SW 1271 (cell line): ENCODE results near the gene LSMEM2.
A peak's percentile ranks its signal among the peaks of the same experiment; 100 is the strongest.
"Not testable (repeated sequence)": the region's sequence is repeated elsewhere in the genome, so short reads cannot be mapped to it uniquely, and the experiment has no call there.

Experiments
- DNase-seq, 2 experiments: peaks; one replicate each; lab custom pipeline; 2025; lab: John Stamatoyannopoulos, UW

The LSMEM2 gene

DNA sequence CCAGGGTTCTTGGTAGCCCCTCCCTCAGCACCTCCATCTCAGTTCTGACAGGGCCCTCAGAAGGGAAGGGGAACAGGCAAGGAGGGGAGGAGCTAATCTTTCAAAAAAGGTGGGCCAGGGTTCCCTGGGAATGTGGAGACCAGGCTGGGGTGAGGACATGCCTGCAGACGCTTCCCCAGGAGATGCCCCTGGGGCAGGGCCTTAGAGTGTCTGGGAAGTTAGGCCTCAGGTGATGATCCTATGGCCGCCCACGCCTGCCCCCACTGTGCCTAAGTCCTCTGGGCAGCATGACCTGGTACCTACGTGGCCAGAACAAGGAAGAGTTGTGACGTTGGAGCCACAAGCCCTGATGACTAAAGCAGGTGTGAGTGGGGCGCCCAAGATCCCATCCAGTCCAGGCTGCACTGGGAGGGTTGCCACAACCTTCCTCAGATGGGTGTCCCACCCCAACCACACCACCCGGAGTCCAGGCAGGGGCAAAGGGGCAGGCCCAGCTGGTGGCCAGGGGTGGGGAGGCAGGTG lies 13.9 kb upstream of the LSMEM2 start:
- no peak for DNase-seq

DNA sequence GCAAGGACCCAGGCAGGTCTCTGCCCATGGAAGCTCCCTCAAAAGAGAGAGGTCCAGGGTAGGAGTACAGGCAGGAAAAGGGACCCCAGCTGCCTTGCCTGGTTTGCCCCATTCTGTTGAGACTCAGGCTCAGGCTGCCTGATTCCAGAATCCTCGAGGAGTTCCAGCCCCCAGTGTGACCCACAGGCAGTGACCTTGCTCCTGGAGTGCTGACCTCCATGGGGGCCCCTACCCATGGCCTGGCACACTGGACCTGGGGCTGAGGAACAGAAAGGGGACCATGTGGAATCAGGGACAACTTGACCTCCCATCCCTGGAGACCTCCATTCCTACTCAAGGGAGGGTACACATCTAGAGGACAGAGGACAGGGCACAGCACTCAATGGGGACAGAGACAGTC lies 13.3 kb upstream of the LSMEM2 start:
- DNase-seq: no peak

DNA sequence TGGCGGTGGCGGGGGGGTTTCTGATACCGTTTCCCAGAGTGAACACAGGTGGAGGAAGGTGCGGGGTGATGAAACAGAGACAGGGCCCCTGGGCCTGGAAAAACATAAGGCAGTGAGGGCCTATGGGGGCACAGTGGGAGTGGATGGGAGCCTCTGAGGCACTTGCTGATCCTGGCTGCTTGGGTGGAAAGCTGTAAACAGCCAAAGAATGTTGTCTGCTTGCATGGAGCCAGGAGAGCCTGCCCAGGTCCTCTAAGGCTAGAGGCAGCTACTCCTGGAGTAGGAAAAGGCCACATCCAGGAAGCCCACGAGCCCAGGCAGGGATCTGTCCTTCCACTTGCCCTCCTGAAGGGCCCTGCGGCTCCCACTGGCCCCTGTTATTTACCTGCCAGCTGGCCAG lies 12.9 kb upstream of the LSMEM2 start:
- no peak for DNase-seq

- no peak for DNase-seq
Observed at GRCh38 chr3:50266836-50267235, 12.1 kb upstream of the LSMEM2 start.

GRCh38 chr3:50267280-50267913 lies 11.5 kb upstream of the LSMEM2 start:
- no peak for DNase-seq

- DNase-seq: no peak
Observed at GRCh38 chr3:50268276-50268675, 10.6 kb upstream of the LSMEM2 start.

DNA sequence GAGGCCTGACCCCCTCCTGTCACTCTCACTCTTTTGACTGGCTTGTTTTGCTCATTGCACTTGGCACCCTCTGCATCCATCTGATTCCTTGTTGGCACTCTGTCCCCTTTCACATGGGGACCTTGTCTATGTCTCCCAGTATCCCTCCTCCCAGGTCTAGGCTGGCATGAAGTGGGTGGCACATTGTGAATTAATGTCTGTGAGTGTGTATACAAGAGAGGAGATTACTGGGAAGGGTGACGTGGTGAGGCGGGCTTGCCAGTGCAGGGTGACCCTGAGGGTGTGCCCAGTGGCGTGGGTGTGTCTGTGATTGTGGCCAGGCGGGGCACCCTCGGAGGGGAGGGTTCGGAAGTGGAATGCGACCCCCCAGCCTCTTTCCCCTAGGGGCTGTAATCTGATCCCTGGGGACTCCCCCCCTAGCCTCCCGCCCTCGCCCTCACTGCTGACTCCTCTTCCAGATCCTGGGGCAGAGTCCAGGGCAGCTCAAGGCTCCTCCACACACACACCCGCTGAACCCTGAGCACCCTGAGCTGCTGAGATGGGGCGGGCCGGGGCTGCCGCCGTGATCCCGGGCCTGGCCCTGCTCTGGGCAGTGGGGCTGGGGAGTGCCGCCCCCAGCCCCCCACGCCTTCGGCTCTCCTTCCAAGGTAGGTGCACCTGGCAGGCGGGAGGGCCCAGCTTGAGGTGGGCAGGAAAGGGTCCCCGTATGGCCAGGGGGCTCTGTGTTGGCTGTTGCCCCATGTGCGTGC lies 10.0 kb upstream of the LSMEM2 start, which contains the start of gene SEMA3B:
Gene SEMA3B, plus strand, starts transcription at position 445 of the 749 bp plus-strand sequence. Its CDS starts 94 bp downstream, at position 539.
- no peak for DNase-seq

DNA sequence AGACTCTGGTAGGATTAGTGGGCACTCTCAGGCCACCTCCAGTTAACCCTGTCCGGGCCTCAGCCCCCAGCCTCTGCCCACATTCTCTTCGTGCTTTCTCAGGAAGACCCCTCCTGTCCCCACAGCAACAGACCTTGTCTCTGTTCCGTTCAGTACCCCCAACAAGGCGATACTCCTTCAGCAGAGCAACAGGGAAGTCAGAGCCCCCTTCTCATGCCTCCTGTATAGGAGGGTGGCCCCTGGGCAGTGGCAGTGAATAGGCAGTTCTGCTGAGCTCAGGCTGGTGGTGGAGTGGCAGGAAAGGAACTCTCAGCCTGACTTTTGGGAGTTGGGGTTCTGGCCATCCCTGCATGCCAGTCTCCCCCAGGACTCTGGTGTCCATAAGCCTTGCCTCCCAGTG lies 9.4 kb upstream of the LSMEM2 start:
- no peak for DNase-seq

- DNase-seq: no peak
Observed at GRCh38 chr3:50269977-50270413, 8.9 kb upstream of the LSMEM2 start.

DNA sequence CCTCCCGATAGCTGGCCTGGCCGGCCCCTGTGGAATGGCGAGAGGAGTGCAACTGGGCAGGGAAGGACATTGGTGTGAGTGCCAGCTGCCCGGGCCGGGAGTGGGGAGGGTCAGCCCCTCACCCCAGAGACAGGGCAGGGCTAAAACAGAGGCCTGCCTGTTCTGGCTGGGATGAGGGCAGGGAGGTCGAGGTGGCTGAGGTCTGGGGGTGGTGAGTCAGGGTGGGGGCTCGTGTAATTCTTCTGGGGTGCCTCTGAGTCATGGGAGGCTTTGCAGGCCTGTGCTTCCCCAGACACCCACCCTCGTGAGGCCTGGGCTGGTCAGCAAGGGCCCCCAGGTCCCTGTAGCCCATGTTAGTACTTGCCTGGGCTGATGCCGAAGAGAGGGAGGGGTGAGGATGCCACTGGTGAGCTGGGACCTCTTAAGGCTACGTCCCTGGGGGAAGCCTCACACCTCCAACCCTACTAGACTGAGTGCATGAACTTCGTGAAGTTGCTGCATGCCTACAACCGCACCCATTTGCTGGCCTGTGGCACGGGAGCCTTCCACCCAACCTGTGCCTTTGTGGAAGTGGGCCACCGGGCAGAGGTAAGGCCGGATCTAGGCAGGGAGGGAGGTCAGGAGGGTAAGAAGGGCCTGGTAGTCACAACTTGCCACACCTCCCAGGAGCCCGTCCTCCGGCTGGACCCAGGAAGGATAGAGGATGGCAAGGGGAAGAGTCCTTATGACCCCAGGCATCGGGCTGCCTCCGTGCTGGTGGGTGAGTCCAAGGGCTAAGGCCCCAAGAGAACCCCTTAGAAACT lies 8.3 kb upstream of the LSMEM2 start:
- DNase-seq: no peak

DNA sequence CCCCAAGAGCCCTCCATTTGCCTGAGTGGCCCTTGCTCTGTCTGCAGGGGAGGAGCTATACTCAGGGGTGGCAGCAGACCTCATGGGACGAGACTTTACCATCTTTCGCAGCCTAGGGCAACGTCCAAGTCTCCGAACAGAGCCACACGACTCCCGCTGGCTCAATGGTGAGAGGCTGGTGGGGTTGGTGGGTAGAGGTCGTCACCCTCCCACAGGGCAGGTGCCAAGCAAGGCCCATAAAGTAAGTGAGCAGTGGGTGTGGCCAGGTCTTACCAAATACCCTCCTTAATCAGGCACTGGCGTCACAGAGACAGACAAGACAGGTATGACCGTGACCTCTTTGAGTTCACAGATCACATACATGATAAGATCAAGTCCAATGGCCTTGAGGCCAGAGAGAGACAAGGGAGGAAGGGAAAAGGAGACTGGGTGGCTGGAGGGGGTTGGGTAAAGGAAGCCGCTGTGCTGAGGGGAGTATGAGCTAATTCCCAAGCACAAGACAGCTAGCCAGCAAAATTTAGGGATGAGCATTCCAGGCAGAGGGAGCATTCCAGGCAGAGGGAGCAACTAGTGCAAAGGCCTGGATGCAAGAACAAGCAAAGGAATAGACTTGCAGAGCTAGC lies 7.5 kb upstream of the LSMEM2 start:
- DNase-seq: no peak

DNA sequence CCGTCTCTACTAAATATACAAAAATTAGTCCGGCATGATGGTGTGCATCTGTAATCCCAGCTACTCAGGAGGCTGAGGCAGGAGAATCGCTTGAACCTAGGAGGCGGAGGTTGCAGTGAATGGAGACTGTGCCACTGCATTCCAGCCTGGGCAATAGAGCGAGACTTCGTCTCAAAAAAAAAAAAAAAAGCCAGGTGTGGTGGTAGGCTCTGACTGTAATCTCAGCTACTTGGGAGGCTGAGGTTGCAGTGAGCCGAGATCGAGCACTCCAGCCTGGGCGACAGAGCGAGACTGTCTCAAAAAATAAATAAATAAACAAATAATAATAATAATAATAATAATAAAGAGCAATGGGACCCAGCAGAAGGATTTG lies 6.4 kb upstream of the LSMEM2 start:
- DNase-seq: not testable (repeated sequence)

DNA sequence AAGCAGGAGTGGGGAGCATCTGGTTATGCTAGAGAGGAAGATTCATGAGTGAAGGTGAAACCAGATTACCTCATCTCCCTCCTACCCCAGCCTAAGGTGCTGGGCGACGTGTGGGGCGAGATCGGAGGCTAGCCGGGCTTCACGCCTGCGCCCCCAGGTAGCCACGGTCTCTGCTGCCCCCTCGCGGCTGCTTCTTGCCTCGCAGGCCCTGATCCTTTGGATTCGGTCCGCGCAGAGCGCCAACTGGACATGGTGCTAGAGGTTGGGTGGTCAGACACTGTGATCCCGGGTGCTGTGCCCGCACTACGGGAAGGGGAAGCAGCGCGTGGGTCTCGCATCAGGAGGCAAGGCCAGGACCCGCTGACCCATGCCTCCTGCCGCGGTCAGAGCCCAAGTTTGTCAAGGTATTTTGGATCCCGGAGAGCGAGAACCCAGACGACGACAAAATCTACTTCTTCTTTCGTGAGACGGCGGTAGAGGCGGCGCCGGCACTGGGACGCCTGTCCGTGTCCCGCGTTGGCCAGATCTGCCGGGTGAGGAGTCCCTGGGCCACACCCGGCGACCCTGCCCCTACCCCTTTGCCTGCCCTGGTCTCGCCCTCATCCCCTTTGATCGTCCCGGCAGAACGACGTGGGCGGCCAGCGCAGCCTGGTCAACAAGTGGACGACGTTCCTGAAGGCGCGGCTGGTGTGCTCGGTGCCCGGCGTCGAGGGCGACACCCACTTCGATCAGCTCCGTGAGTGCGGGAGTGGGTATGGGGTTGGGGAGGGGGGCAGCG lies 5.8 kb upstream of the LSMEM2 start:
- peak in 1 of 2 experiments; percentile 43 for DNase-seq

DNA sequence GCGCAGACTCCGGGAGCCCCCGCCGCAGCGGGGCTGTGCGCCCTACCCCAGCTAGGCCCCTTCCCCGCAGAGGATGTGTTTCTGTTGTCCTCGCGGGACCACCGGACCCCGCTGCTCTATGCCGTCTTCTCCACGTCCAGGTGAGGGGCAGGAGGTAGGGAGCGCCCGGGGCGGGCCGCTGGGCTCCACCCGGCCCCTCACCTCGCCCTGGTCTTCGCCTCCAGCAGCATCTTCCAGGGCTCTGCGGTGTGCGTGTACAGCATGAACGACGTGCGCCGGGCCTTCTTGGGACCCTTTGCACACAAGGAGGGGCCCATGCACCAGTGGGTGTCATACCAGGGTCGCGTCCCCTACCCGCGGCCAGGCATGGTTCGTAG lies 5.2 kb upstream of the LSMEM2 start:
- DNase-seq: no peak

DNA sequence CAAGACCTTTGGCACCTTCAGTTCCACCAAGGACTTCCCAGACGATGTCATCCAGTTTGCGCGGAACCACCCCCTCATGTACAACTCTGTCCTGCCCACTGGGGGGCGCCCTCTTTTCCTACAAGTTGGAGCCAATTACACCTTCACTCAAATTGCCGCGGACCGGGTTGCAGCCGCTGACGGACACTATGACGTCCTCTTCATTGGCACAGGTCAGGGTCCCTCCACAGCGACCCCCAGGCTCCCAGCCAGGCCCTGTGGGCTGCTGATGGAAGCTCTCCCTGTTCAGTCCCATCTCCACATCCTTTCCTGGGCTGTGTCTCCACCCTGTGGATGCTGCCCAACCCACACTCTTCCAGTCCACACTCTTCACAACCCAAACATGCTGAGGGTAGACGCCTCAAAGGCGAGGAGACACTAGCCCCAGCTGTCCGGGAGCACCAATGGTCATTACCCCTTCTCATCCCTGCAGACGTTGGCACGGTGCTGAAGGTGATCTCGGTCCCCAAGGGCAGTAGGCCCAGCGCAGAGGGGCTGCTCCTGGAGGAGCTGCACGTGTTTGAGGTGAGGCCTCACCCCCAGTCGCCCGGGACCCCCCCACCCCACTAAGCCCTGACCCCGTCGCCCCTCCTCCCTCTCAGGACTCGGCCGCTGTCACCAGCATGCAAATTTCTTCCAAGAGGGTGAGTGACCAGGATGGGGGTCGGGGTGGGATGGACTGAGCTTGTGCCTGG lies 4.3 kb upstream of the LSMEM2 start:
- DNase-seq: peak; percentile 27 to 56

- DNase-seq: no peak
Observed at GRCh38 chr3:50275141-50275995, 3.5 kb upstream of the LSMEM2 start.

DNA sequence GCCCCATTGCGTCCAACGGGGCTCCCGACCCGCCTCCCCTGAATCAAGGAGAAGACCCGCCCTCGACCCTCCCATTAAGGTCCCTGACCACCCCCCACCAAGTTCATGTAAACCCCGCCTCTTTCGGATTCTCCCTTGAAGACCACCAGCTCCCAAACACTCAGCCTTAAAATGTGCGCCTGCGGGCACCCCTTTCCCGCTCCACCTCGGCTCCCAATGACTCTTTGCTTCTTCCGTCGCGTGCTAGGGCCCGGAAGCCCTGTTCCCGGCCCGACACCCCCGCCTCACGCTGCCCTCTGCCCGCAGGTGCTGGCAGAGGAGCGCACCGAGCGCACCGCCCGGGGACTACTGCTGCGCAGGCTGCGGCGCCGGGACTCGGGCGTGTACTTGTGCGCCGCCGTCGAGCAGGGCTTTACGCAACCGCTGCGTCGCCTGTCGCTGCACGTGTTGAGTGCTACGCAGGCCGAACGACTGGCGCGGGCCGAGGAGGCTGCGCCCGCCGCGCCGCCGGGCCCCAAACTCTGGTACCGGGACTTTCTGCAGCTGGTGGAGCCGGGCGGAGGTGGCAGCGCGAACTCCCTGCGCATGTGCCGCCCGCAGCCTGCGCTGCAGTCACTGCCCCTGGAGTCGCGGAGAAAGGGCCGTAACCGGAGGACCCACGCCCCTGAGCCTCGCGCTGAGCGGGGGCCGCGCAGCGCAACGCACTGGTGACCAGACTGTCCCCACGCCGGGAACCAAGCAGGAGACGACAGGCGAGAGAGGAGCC lies 2.7 kb upstream of the LSMEM2 start:
- DNase-seq: no peak

DNA sequence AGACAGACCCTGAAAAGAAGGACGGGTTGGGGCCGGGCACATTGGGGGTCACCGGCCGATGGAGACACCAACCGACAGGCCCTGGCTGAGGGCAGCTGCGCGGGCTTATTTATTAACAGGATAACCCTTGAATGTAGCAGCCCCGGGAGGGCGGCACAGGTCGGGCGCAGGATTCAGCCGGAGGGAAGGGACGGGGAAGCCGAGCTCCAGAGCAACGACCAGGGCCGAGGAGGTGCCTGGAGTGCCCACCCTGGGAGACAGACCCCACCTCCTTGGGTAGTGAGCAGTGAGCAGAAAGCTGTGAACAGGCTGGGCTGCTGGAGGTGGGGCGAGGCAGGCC lies 2.2 kb upstream of the LSMEM2 start:
- no peak for DNase-seq
